ENCODE data around the gene RNF151.
A peak's percentile ranks its signal among the peaks of the same experiment; 100 is the strongest.
"Not testable (repeated sequence)": the region's sequence is repeated elsewhere in the genome, so short reads cannot be mapped to it uniquely, and the experiment has no call there.

The RNF151 gene

DNA sequence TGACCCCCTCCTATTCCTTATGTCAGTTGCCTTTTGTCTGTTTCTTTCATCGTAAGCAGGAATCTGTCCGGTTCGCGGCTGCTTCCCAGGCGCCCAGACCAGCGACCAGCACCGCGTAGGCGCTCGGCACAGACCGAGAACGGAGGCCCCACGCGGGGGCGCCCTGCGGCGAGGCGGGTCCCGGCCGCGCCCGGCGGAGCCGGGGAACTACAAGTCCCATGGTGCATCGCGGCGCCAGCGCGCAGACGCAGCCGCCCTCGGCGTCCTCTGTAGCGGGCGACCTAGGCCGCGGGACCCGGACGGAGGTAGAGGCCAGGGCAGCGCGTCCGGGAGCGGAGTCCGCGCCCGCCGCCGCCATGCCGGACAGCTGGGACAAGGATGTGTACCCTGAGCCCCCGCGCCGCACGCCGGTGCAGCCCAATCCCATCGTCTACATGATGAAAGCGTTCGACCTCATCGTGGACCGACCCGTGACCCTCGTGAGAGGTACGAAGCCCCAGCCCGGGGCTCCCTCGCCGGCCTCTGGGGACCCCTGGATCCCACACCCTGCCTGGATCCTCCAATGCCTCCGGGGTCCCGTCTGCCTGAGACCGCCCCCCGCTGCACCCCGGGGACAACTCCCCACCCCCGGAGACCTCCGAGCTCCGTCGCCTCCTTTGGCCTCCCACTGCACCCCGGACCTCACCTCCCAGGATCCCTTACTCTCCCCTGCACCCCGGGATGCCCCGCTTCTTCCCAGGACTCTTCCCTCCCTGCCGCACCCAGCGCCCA, 7.2 kb upstream of the RNF151 start, which contains the start of gene NDUFB10:
NDUFB10 (plus strand) TSS at position 270 of the 771 bp plus-strand sequence; CDS start at position 357, 87 bp downstream.
- peak; percentile 80 for DNase-seq (ENCODE audit: low spot score)

GRCh38 chr16:1960665-1961630, 5.7 kb upstream of the RNF151 start:
- DNase-seq (ENCODE audit: low spot score) = no peak

DNA sequence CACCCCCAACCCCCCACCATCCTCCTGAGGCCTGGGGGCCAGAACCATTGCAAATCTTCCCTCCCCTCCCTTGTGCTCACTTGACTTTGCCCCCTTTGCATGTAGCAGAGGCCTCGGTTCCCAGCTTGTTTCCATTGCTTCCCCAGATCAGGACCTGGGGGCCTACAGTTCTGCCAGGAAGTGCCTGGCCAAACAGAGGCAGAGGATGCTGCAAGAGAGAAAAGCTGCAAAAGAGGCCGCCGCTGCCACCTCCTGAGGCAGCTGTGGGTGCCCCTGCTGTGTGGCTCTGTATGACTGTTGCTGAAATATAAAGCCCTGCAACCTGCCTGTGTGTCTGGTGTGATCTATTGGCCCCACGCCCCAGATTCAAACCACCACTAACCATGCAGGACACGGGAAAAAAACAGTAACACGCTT, 5.0 kb upstream of the RNF151 start:
- no peak for DNase-seq (ENCODE audit: low spot score)

DNA sequence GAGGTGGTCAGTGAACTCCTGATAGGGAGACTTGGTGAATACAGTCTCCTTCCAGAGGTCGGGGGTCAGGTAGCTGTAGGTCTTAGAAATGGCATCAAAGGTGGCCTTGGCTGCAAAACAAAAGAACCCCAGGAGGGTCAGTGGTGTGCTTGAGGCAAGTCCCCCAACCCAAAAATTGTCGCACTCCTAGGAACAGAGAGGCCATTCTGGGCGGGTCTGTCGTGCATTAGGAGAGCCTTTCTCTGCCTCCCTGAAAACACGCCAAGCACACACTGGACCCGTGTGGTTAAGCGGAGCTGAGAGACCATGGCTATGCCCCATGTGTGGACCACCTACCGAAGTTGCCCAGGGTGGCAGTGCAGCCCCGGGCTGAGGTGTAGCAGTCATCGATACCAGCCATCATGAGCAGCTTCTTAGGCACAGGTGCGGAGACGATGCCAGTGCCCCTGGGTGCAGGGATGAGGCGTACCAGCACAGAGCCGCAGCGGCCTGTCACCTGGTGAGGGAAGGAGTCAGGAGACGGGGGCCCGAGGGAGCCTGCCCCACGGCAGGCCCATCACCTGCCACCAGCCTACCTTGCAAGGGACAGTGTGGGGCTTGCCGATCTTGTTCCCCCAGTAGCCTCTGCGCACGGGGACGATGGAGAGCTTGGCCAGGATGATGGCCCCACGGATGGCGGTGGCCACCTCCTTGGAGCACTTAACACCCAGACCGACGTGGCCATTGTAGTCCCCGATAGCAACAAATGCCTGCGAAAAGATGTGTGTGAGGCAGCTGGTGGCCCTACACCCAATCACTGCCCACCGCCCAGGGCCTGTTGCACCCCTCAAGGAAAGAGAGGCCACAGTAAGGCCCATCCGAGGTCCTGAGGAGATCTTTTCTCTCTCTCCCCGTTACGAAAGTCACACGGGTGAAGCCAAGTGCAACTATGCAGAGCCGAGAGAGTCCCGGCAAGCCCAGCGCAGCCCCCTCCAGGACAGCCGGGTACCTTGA, 4.2 kb upstream of the RNF151 start:
- DNase-seq (ENCODE audit: low spot score) = not testable (repeated sequence)

GRCh38 chr16:1963806-1964505, 2.7 kb upstream of the RNF151 start:
- DNase-seq (ENCODE audit: low spot score) = no peak

- DNase-seq (ENCODE audit: low spot score) = peak; percentile 98
These were observed 1.9 kb upstream of the RNF151 start, which contains the start of gene RPS2 for GRCh38 chr16:1964506-1965395. Gene RPS2, minus strand, starts transcription at chr16:1964826. Its CDS starts 201 bp downstream, at chr16:1964625.

DNA sequence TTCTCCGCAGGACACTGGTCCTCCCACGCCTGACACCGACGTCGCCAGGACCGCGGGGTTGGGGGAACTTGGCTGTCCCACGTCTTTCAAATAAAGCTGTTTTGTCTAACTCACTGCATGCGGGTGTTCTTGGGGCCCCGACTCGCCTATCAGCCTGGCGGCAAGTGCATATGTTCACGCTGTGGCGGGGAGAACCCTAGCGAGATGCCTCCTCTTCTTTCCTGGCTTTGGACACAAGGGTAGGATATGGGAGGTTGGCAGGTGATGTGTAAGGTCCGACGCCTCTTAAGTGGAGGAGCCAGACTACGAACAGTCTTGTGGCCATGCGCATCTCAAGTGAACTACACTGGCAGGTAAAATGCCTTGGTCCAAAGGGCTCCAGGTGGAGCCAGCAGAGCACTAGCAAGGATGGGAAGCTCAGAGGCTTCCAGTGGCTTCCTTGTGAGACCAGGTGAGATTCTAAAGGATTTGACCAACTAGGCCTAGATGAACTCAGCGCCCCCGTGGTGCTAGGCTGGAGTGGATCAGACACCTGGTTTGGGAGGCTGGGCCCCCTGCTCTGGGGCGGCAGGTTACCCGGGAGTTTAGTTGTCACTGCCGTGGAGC, 1.2 kb upstream of the RNF151 start:
- no peak for DNase-seq (ENCODE audit: low spot score)

GRCh38 chr16:1968146-1968953, 1.7 kb downstream of the RNF151 start:
- no peak for DNase-seq (ENCODE audit: low spot score)

GRCh38 chr16:1971796-1972489, 5.3 kb downstream of the RNF151 start, which contains the start of gene TBL3:
Gene TBL3, plus strand, starts transcription at chr16:1972053. Its CDS starts 112 bp downstream, at chr16:1972165.
- peak; percentile 87 for DNase-seq (ENCODE audit: low spot score)

DNA sequence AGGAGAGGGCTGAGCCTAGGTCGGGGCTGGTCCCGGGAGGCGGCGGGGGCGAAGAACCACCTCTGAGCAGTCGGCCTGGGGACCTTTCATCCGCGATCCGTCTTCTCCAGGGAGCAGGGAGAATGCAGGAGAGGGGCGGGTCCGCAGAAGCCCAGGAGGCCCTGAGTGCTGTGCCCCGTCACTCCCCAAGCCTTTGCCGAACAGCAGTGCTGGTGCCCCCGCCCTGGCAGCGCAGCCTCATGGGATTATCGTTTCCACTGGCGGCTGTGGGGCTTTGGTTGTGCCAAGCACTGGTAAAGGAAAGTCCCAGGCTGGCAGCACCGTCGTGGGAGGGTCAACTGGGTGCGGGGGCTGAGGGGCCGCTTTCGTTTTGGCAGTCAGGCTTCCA, 5.8 kb downstream of the RNF151 start:
- no peak for DNase-seq (ENCODE audit: low spot score)

- DNase-seq (ENCODE audit: low spot score) = no peak
These were observed 7.0 kb downstream of the RNF151 start for GRCh38 chr16:1973461-1974156.

DNA sequence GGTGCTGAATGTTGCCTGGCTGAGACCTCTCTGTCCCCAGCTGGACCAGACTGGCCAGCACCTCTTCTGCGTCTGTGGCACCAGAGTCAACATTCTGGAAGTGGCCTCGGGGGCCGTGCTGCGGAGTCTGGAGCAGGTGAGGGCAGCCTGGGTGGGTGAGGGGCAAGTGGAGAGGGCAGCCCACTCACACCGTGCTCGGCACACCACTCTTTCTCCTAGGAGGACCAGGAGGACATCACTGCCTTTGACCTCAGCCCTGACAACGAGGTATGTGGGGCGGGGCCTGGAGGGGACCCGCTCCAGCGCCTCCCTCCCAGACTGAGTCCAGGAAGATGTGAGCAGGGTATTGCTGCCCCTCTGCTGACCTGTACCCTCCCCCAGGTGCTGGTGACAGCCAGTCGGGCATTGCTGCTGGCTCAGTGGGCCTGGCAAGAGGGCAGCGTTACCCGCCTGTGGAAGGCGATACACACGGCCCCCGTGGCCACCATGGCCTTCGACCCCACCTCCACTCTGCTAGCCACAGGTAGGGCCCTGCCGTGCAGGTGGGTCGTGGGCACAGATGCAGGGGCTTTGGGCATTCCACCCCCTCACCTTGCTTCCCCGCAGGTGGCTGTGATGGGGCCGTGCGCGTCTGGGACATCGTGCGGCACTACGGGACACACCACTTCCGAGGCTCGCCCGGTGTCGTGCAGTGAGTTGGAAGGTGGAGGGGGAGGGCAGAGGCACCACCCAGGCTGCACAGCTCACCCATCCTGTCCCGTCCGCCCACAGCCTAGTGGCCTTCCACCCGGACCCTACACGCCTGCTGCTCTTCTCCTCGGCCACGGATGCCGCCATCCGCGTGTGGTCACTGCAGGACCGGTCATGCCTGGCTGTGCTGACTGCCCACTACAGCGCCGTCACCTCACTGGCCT, 7.8 kb downstream of the RNF151 start:
- no peak for DNase-seq (ENCODE audit: low spot score)

GRCh38 chr16:1975432-1976215, 9.0 kb downstream of the RNF151 start:
- no peak for DNase-seq (ENCODE audit: low spot score)

DNA sequence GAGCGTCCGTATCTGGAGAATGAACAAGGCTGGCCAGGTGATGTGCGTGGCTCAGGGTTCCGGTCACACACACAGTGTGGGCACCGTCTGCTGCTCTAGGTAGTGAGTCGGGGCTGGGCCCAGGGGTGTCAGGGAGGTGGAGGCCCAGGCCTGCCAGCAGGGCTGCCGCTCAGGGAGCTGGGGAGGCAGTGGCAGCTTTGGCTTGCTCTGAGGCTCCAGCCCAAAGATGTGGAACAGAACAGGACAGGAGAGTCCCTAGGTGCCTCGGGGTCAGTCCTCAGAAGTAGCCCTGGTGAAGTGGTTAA, 9.5 kb downstream of the RNF151 start:
- DNase-seq (ENCODE audit: low spot score) = no peak

All from pons (tissue), 1 donor.